Chondrocyte (in vitro differentiated cells): ENCODE data around the gene DIS3L2. TPM values are rescaled to one million over a fixed set of nuclear protein-coding genes. Genes with fewer than 3 reads are reported as not detected.

Experiments used
- DNase-seq: peaks from one replicate; pipeline ENCODE4 v3.0.0; 2021; ENCODE audit warnings: mixed read lengths, low spot score
- H3K27ac Mint-ChIP-seq: one replicate; pipeline ENCODE4 v1.8.0; 2021; ENCODE audit warnings: mild to moderate bottlenecking, moderate library complexity, mixed read lengths; ENCODE audit not compliant: unreplicated experiment
- H3K27me3 Mint-ChIP-seq: 2 replicates; pipeline ENCODE4 v1.8.0; 2021; ENCODE audit warnings: low read depth, mixed read lengths
- H3K36me3 Mint-ChIP-seq: 2 replicates; pipeline ENCODE4 v1.8.0; 2021; ENCODE audit warnings: low read depth, mixed read lengths
- H3K4me1 Mint-ChIP-seq: 2 replicates; pipeline ENCODE4 v1.8.0; 2021; ENCODE audit warnings: low read depth, mild to moderate bottlenecking, mixed read lengths
- H3K4me3 Mint-ChIP-seq: one replicate; pipeline ENCODE4 v1.8.0; 2021; ENCODE audit warnings: mild to moderate bottlenecking, moderate library complexity, mixed read lengths; ENCODE audit not compliant: unreplicated experiment
- H3K9me3 Mint-ChIP-seq: 2 replicates; pipeline ENCODE4 v1.8.0; 2021; ENCODE audit warnings: low read depth, mixed read lengths
- CTCF ChIP-seq: fragments of 200-600 bp; sonication (generic); IDR thresholded peaks from 2 replicates; pipeline ENCODE4 v1.5.0; 2021; ENCODE audit warnings: antibody characterized with exemption, mild to moderate bottlenecking, moderate library complexity
- total RNA-seq: library from RNA; stranded (reverse); gene quantifications from 3 replicates; pipeline ENCODE4 v1.2.1, GENCODE V29; 2021

Gene DIS3L2
- total RNA-seq, 1 donor from 2014 or later = 17.5 TPM

- no peak overlapping the region for H3K4me3 Mint-ChIP-seq
- H3K4me1 Mint-ChIP-seq = peaks cover 21% of the 10 kb centered on the region
- DNase-seq = no peak
- no peaks in the 10 kb centered on the region for H3K36me3 Mint-ChIP-seq
- H3K27me3 Mint-ChIP-seq = no peaks in the 10 kb centered on the region
- H3K27ac Mint-ChIP-seq = no peak overlapping the region
- H3K9me3 Mint-ChIP-seq = no peaks in the 10 kb centered on the region
- no peak for TF ChIP-seq CTCF
These were observed 114.3 kb downstream of the DIS3L2 start for GRCh38 chr2:232075859-232076258.

GRCh38 chr2:232076272-232076671 is 114.8 kb downstream of the DIS3L2 start:
- Mint-ChIP-seq H3K27me3 (no peaks in the 10 kb centered on the region), H3K9me3 (peaks cover 2% of the 10 kb centered on the region), H3K4me3 (no peak overlapping the region), H3K4me1 (peaks cover 21% of the 10 kb centered on the region), H3K27ac (no peak overlapping the region), H3K36me3 (no peaks in the 10 kb centered on the region)
- DNase-seq = no peak
- no peak for TF ChIP-seq CTCF

- no peak for DNase-seq
- Mint-ChIP-seq H3K27ac (peak overlapping the region; percentile 20), H3K4me1 (peaks cover 21% of the 10 kb centered on the region), H3K27me3 (no peaks in the 10 kb centered on the region), H3K4me3 (no peak overlapping the region), H3K36me3 (no peaks in the 10 kb centered on the region), H3K9me3 (peaks cover 3% of the 10 kb centered on the region)
- TF ChIP-seq CTCF = no peak
These were observed 115.2 kb downstream of the DIS3L2 start for GRCh38 chr2:232076736-232077135.

GRCh38 chr2:232085164-232085563 is 123.7 kb downstream of the DIS3L2 start:
- Mint-ChIP-seq H3K27me3 (no peaks in the 10 kb centered on the region), H3K36me3 (peaks cover 8% of the 10 kb centered on the region), H3K4me3 (no peak overlapping the region), H3K27ac (no peak overlapping the region), H3K9me3 (peaks cover 6% of the 10 kb centered on the region), H3K4me1 (peaks cover 4% of the 10 kb centered on the region)
- TF ChIP-seq CTCF = no peak
- DNase-seq = no peak

- Mint-ChIP-seq H3K27me3 (no peaks in the 10 kb centered on the region), H3K36me3 (peaks cover 8% of the 10 kb centered on the region), H3K4me1 (peaks cover 4% of the 10 kb centered on the region), H3K27ac (no peak overlapping the region), H3K4me3 (no peak overlapping the region), H3K9me3 (peaks cover 6% of the 10 kb centered on the region)
- TF ChIP-seq CTCF = no peak
- DNase-seq = no peak
These were observed 124.4 kb downstream of the DIS3L2 start for GRCh38 chr2:232085826-232086425.
